ENCODE data around the gene DDX47.

The DDX47 gene

DNA sequence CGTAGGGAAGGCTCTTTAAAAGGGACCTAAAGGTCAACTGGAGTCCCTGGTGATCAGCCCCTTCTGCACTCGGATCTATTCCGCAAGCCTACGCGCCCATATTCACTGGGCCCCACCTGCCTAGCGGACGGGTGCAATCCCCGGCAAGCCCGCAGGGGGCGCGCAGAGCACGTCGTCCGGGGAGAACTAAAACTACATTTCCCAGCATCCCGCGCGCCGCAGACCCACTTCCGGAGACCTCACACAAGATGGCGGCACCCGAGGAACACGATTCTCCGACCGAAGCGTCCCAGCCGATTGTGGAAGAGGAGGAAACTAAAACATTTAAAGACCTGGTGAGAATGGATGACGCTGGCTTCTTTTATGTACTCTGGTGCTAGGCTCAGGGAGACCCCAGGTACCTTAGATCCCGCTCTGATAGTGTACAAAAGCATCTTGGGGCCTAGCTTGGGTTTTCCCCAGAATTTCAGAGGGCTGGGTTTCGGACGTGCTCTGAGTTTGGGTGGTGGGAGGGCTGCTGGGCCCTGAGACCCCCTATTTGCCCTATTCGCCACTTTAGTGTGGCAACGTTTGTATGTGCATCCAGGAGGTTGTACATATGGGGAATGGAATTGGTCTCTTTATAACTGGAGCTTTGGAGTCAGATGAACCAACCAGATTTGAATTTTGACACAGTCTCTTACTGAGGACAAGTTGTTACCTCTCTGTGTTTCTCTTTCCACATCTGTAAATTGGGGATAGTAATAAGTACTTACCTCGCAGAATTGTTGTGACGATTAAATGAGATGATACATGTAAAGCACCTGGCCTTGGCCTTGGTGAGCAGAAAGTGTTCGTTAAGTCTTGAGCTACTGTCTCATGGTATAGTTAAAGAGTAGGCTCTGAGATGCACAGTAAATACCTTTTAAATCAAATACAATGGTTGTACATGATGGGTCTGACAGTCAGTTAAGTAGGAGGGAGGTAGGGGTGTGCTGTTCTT is at the start of gene DDX47:
Gene DDX47, plus strand, starts transcription at position 227 of the 982 bp plus-strand sequence. Its CDS starts 22 bp downstream, at position 249.
- DNase-seq = peak; percentile 99

DNA sequence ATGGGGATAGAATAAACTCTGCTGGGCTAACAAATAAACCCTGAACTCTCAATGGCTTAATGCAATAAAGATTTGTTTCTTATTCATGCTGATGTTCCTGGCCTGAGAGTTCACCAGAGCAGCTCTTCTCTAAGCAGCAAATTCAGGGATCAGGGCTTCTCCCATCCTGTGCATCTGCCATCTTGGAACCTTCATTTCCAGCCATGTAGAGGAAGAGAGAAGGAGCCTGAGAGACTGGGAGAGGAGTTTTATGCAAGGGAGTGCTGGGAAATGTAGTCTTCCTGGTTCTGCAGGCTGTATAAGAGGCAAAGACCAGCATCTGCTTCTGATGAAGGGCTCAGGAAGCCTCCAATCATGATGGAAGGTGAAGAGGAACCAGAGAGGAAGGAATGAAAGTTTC is 48.3 kb upstream of the DDX47 start:
- peak; percentile 29 for DNase-seq

DNA sequence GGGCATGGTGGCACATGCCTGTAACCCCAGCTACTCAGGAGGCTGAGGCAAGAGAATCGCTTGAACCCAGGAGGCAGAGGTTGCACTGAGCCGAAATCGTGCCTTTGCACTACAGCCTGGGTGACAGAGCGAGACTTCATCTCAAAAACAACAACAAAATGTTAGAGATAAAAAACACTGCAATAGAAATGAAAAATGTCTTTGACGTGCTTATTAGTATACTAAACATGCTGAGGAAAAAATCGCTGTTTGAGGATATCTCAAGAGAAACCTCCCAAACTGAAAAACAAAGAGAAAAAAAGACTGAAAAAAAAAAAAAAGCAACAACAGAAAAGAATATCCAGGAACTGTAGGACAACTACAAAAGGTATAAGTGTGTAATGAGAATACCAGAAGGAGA is 42.9 kb upstream of the DDX47 start:
- DNase-seq = no peak

DNA sequence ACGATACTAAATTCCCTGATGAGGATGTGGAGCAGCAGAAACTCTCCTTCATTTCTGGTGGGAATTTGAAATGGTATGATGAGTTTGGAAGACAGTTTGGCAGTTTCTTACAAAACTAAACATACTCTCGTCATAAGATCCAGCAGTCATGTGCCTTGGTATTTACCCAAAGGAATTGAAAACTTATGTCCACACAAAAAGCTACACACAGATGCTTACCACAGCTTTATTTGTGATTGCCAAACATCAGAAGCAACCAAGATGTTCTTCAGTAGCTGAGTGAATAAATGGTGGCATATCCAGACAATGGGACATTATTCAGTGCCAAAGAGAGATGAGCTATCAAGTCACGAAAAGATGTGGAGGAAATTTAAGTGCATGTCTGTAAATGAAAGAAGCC is 38.4 kb upstream of the DDX47 start:
- no peak for DNase-seq

- DNase-seq = peak; percentile 86
Measured at GRCh38 chr12:12776261-12776660, 36.9 kb upstream of the DDX47 start.

- no peak for DNase-seq
Measured at GRCh38 chr12:12777092-12777491, 36.1 kb upstream of the DDX47 start.

DNA sequence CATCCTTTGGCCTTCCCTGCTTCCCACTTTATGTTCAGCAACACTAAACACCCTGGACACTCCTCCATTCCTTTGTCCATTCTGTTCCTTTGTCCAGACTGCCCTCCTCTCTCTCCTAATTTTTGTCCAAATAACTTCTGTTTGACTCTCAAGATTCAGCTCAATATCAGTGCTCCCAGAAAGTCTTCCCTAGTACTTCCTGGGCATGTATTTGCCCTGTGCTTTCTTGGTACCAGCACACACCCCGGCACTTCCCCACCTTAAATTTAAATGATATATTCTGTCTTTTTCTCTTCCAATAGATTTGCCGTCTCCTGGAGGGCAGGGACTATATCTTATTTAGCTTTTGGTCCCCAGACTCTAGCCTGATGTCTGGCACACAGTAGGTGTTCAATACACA is 34.1 kb upstream of the DDX47 start:
- peak; percentile 55 for DNase-seq

GRCh38 chr12:12779529-12779928 is 33.6 kb upstream of the DDX47 start:
- DNase-seq = peak; percentile 99

DNA sequence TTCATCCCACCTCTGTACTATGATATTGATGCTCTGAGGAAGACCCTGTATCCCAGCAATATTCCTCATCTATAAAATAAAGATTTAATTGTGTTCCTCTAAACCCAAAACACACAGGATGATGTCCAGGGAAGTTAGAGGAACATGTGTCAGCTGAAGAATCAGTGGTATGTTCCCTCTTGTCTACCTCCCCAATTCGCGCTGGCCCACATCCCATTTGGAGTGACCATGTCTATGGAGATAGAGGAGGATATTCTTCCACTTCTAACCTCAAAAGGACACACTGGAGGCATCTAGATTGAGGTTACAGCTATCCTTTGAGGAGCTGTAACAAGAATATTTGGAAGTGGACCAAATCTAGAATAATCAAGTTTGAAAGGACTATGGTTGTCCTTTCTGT is 29.0 kb upstream of the DDX47 start:
- DNase-seq = no peak

DNA sequence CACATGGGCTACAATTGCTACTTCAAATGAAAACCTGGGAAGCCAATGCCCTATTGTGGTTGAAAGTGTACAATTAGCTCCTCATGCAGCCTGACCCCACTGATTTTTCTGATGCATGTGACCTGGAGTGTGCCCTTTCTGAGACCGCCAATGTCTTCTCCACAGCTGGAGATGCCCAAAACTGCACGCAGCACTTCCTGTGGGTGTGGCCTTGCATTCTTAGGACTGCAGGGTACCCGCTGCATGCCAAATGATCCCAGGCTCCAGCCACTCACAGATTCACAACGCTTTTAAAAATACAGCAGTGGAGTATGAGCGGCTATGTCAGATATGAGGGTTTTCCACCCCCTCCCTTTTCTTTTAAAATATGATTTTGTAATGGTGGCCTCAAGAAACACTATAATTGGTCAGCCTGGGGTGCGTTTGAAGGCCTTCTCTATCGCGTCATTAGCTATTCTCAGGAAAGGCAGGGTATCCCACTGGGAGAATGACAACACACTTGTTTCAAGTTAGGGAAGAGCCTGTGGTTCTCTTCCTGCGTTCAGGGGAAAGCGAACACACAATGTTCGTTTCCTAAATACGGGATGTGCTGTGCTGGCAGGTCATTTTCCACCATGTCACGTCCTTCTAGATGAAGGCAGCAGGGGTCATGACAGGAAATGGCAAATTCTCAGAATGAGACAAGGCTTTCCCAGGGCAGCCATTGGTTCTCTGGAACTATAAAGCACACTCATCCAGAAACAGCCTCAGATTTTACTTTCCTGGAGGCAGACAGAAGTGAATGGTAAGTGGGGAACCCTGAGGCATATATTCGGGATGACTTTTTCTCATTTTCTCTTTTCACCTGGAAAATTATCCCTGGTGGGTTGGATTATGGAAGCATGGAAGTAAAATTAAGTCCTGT is 28.0 kb upstream of the DDX47 start, which contains the start of gene APOLD1:
Gene APOLD1, plus strand, starts transcription at position 749 of the 904 bp plus-strand sequence. Its CDS starts 33 bp downstream, at position 782.
- no peak for DNase-seq

GRCh38 chr12:12786351-12786705 is 26.8 kb upstream of the DDX47 start:
- DNase-seq = no peak

DNA sequence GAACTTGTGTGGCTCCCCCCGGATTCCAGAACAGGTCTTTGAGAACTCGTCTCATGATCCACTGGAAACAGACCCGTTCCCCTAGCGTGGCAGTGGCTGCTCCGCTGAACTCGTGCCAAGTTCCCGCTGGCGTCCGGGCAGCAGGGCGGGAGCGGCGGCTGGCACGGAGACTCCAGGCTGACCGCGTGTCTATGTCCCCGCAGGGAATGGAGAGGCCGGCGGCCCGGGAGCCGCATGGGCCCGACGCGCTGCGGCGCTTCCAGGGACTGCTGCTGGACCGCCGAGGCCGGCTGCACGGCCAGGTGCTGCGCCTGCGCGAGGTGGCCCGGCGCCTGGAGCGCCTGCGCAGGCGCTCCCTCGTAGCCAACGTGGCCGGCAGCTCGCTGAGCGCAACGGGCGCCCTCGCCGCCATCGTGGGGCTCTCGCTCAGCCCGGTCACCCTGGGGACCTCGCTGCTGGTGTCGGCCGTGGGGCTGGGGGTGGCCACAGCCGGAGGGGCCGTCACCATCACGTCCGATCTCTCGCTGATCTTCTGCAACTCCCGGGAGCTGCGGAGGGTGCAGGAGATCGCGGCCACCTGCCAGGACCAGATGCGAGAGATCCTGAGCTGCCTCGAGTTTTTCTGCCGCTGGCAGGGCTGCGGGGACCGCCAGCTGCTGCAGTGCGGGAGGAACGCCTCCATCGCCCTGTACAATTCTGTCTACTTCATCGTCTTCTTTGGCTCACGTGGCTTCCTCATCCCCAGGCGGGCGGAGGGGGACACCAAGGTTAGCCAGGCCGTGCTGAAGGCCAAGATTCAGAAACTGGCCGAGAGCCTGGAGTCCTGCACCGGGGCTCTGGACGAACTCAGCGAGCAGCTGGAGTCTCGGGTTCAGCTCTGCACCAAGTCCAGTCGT is 26.2 kb upstream of the DDX47 start:
- DNase-seq = peak; percentile 98

- peak; percentile 58 for DNase-seq
Measured at GRCh38 chr12:12788131-12788530, 25.0 kb upstream of the DDX47 start.

DNA sequence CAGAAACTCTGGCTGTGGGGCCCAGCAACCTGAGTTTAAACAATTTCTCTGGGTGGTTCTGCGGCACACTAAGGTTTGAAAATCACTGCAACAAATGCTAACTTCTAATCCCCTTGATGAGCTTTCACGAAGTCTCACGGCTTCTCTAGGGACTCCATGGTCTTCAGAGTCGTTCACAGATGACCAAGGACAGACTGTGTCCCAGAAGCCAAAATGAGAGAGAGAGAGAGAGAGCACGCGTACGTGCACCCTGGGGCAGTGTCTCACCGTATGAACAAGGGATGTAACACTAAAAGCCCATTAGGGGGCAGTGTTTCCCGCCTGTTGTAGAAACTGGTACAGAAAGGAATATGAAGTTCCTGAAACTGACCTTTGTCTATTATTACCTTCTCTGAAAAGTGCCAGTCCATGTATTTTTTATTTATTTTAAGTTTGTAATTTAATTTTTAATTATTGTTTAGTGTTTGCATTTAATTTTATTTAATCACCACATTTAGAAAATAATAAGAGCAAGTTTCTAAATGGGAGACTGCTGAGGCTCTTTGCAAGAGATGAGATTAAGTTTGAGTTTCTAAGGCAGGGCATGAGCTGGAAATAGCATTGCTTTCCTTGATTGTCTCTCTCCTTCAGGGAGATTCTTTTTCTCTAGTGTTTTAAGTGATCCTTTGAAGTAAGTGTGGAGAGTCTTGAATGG is 24.3 kb upstream of the DDX47 start:
- peak; percentile 98 for DNase-seq

DNA sequence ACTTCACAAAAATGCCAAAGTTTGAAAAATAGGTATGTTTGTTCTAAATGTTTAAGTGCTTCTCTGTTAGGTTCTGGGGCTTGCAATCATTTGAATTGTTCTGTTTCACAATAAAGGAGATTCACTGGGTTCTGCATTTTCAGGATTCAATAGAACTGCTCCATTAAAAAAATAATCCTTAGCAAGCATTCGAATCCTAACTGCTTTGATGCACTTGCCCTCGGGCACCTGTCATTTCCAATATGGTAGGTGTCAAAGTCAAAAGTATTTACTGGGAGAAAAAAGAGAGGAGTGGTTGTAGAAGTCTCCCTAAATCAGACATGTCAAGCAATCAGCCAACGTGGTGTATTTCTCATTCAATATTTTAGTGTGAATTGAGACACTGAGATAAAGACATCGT is 22.2 kb upstream of the DDX47 start:
- no peak for DNase-seq

DNA sequence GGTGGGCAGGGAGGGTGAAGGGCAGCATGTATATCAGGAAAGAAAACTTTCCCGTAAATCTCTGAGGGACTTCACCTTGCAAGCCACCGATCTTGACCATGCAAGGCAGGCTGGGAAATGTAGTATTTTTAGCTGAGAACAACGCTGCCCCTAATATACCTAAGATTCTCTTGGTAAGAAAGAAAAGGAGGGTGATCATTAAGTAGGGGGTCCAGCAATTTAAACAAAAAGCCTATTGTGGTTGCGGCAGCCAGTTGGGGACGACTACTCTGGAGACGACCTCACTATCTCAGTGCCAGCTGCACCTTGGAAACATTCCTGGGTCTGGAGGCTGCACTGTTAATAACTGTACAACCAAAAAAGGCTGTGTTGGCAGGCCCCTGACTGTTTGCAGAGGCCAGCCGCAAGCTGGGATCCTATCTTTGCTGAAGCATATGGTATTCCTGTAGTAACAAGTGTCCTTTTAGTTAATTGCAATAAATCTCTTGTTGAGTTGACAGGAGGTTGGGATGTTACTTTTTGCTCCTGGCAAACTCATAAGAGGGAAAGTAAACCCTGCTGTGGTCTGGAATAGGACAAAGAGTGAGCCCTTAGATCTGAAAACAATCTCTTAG is 21.3 kb upstream of the DDX47 start:
- DNase-seq = peak; percentile 37

DNA sequence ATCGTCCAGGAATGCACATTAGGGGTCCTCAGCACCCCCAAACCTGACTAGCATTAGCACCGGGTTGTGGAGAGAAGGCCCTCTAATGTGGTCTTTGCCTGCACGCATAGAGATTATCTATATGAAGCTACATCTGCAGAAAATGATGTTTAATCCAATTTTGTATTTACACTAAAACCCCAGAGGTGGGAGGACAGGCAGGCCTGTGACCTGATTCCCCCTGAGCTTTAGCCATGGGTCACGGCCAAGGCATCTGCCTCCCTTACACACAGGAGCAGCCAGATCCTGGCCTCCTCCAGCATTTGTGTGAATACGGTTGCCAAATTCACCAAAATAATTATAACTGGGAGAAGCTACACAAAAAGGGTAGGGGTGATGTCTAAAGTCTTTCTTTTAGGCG is 20.7 kb upstream of the DDX47 start:
- no peak for DNase-seq

- no peak for DNase-seq
Measured at GRCh38 chr12:12794686-12795085, 18.5 kb upstream of the DDX47 start.

- DNase-seq = no peak
Measured at GRCh38 chr12:12796171-12796570, 17.0 kb upstream of the DDX47 start.

GRCh38 chr12:12796928-12797793 is 16.0 kb upstream of the DDX47 start:
- no peak for DNase-seq

Measured in DMS53 (cell line).